ENCODE measurements around the gene CNEP1R1.
A peak's percentile ranks its signal among the peaks of the same experiment; 100 is the strongest.

The CNEP1R1 gene

GRCh38 chr16:50017553-50017952, 7.5 kb upstream of the CNEP1R1 start:
- no peak for DNase-seq (ENCODE audit: low read depth in 2 of 2)

- no peak for DNase-seq (ENCODE audit: low read depth in 2 of 2)
Measured at GRCh38 chr16:50021544-50021943, 3.5 kb upstream of the CNEP1R1 start.

- no peak for DNase-seq (ENCODE audit: low read depth in 2 of 2)
Measured at GRCh38 chr16:50023641-50024040, 1.4 kb upstream of the CNEP1R1 start.

- DNase-seq (ENCODE audit: low read depth in 2 of 2) = no peak
Measured at GRCh38 chr16:50024207-50024606, 818 bp upstream of the CNEP1R1 start.

DNA sequence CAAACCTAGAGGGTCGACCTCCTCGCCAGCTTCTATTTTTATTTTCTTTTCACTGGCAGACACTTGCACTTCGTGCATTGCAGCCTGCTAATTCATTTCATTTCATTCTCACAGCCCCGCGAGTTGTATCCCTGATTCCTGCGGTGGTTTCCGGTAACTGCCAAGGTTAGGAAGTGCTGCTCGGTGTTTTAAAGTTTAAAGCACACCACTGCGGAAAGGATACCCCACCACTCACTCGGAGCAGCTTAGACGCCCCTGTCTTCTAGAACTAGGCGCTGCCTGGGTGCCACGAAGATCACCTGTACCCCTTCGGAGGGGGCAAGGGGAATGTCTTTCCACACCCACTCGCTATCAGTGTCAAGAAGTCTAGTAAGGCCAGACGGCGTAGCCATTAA, 509 bp downstream of the CNEP1R1 start:
- no peak for DNase-seq (ENCODE audit: low read depth in 2 of 2)

DNA sequence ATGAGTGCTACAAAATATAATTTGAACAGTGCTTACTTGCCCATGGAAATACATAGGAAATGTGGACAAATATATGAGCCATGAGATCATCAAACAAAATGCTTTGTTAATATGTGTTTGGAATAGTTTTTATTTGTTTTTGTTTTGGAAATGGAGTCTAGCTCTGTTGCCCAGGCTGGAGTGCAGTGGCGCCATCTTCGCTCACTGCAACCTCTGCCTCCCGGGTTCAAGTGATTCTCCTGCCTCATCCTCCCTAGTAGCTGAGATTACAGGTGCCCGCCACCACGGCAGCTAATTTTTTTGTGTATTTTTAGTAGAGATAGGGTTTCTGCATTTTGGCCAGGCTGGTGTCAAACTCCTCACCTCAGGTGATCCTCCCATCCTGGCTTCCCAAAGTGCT, 2.8 kb downstream of the CNEP1R1 start:
- no peak for DNase-seq (ENCODE audit: low read depth in 2 of 2)

DNA sequence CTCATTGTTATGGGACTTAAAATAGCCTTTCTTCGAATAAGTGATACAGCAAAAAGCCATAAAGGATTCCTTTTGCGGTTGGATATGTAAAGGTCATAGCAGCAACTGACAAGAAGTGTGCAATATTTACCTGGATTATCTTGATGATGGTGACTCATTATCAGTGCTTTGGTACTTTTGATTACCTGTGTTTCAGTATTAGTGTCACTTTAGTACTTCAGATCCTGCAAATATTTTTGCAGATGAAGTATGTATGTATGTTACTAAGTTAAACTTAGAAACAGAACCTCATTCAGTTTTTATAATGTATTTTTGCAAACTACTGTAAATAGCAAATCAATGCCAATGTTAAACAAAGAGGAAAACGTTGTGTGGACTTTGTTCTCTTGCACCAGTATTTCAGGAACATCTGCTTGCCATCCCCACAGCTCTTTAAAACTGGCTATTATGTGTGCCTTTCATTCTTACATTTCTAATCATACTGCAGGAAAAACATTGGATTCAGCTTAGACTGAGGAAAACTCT, 10.5 kb downstream of the CNEP1R1 start:
- no peak for DNase-seq (ENCODE audit: low read depth in 2 of 2)

DNA sequence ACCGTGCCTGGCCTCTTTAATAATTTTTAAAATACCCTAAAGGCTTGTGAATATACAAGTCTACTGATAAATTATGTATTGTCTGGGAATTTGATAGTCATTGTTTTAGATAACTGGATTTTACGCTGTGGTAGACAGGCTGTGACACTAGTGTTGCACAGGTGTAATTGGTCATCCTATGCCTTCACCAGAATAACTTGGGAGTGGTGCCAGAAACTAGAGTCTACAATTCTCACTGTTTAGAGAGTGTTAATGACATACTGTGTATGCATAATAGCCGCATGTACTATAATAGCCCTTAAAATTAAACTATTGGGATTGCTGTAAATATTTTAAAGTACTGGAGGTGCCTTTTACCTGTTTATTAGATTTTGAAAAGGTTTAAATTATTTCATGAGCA, 11.4 kb downstream of the CNEP1R1 start:
- DNase-seq (ENCODE audit: low read depth in 2 of 2) = no peak

- DNase-seq (ENCODE audit: low read depth in 2 of 2) = no peak
Measured at GRCh38 chr16:50037662-50038220, 12.7 kb downstream of the CNEP1R1 start.

DNA sequence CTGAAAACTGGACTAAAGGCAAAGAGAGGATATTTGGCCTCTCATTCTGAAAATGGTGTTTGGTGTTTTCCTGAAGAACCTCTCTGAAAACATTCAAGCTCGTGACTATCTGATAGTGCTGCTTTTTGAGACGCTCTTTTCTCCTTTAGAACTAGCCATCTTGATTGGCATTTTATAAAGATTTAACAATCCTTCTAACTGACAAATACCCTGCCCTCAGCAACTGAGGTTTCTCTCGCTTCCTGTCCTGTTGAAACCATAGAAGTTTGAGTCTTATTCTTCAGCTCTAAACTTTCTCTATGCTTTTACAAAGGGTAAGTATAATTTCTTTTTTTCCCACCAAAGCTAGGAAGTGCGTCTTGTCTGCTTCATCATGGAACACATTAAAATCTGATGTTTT, 13.3 kb downstream of the CNEP1R1 start:
- DNase-seq (ENCODE audit: low read depth in 2 of 2) = no peak

DNA sequence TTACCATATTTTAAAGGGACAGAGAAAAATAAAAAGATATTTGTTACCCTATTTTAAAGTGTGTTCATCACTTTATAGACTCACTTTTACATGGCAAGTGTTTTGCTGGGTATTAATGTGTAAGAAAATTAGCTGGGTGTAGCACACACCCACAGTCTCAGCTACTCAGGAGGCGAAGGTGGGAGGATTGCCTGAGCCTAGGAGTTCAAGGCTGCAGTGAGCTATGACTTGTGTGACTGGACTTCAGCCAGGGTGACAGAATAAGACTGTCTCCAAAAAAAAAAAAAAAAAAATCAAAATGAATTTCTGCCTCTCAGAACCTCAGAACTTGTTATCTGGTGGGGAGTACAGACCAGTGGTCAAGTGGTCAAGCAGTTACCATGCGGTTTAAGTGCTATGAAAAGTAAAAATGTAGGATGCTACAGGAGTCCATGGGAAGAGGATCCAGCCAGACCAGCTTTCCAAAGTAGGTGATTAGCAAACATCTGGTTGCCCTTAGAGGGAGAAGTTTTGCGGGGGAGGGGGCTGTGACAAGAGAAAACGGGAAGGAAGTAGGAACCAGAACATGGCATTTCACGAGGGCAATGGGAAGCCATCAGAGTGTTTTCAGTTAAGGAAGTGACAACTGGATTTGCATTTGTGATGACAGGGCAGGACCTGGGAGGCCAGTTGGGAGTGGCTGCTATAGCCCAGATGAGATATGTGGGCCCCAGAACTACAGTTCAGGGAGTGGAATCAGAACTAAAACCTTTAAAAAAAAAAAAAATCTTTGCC, 13.9 kb downstream of the CNEP1R1 start:
- DNase-seq (ENCODE audit: low read depth in 2 of 2) = no peak

GRCh38 chr16:50040018-50040417, 15.0 kb downstream of the CNEP1R1 start:
- no peak for DNase-seq (ENCODE audit: low read depth in 2 of 2)

- no peak for DNase-seq (ENCODE audit: low read depth in 2 of 2)
Measured at GRCh38 chr16:50040710-50041109, 15.7 kb downstream of the CNEP1R1 start.

DNA sequence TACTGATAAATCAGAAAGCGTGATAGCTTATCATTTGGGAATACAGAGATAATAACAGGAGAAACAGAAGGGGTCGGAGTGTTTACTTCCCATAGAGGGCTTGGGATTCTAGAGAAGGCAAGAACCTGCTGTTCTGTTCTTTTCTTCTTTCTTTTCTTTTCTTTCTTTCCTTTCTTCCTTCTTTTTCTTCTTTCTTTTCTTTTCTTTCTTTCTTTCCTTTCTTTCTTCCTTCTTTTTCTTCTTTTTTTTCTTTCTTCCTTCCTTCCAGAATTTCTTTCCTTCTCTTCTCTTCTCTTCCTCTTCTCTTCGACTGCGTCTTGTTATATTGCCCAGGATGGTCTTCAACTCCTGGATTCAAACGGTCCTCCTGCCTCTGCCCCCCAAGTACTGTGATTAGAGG, 18.3 kb downstream of the CNEP1R1 start:
- no peak for DNase-seq (ENCODE audit: low read depth in 2 of 2)

GRCh38 chr16:50045412-50045811, 20.4 kb downstream of the CNEP1R1 start:
- DNase-seq (ENCODE audit: low read depth in 2 of 2) = no peak

DNA sequence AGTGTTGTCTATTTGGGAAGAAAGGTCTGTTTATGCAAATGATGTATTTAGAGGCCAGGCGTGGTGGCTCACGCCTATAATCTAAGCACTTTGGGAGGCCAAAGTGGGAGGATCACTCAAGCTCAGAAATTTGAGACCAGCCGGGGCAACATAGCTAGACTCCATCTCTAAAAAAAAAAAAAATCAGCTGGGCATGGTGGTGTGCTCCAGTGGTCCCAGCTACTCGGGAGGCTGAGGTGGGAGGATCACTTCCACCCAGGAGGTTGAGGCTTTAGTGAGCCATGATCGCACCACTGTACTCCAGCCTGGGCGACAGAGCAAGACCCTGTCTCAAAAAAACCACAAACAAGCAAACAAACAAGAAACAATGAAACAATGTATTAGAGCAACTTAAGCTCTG, 21.8 kb downstream of the CNEP1R1 start:
- no peak for DNase-seq (ENCODE audit: low read depth in 2 of 2)

DNA sequence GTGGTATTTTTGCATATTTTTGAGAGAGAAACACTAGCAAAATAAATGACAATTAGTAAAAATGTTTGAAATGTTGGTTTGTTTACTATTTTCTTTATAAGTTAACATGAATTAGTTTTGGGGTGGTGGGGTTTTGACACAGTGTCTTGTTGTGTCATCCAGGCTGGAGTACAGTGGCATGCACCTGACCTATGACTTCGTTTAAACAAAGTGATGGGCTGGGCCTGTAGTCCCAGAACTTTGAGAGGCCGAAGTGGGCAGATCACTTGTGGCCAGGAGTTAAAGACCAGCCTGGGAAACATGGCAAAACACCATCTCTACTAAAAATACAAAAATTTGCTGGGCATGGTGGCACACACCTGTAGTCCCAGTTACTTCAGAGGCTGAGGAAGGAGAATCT, 22.8 kb downstream of the CNEP1R1 start:
- DNase-seq (ENCODE audit: low read depth in 2 of 2) = no peak

GRCh38 chr16:50050802-50051201, 25.8 kb downstream of the CNEP1R1 start:
- DNase-seq (ENCODE audit: low read depth in 2 of 2) = peak in 1 of 2 experiments; percentile 9

DNA sequence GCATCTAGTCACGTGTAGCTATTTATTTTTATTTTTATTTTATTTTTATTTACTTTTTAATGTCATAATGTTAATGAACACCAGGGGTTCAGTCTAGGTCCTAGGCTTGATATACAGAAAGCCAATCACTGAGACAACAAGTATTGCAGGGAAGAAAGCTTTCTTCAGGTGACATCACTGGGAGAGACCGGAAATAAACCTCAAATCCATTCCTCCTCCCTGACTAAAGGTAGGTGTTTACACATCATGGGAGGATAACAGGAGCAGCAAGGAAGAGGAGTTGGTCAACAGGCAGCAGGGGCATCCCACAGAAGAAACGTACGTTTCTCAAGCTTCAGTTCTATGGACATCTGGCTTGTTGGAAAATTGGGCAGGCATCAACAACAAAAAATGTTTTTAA, 31.2 kb downstream of the CNEP1R1 start:
- no peak for DNase-seq (ENCODE audit: low read depth in 2 of 2)

GRCh38 chr16:50058091-50058771, 33.2 kb downstream of the CNEP1R1 start:
- no peak for DNase-seq (ENCODE audit: low read depth in 2 of 2)

- no peak for DNase-seq (ENCODE audit: low read depth in 2 of 2)
Measured at GRCh38 chr16:50059111-50059510, 34.1 kb downstream of the CNEP1R1 start.

GRCh38 chr16:50059669-50060068, 34.6 kb downstream of the CNEP1R1 start:
- DNase-seq (ENCODE audit: low read depth in 2 of 2) = no peak

DNA sequence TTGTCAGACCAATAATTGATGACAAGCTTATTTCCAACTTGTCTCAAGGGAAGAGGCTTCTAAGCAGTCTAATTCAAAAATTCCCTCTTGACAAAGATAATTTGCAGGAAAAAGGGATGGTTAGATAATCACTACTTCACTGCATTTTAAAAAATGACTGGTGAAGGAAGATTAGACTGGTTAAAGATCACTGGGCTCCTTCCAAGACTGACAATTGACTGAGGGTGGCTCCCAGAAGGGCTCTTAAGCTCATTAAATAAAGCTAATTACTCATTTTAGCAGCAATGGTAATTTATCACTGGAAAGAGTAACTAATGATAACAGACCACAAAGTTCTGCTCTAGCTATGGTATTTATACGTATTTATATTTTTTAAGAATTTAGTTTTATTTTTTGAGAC, 36.3 kb downstream of the CNEP1R1 start:
- no peak for DNase-seq (ENCODE audit: low read depth in 2 of 2)
